AG04449 (cell line): ENCODE results near the gene C10orf67.
"Not testable (repeated sequence)": the region's sequence is repeated elsewhere in the genome, so short reads cannot be mapped to it uniquely, and the experiment has no call there.

Experiments
- CTCF ChIA-PET: fragments of 350-600 bp; formaldehyde crosslinking; extraction: SDS; loops from one replicate; lab custom pipeline; 2021; ENCODE audit warnings: antibody characterized with exemption; lab: Yijun Ruan, JAX
- POLR2A ChIA-PET: fragments of 400-600, 350-600 bp; formaldehyde crosslinking; extraction: SDS; loops from one replicate; lab custom pipeline; 2020; ENCODE audit warnings: antibody characterized with exemption, inconsistent platforms; lab: Yijun Ruan, JAX
- DNase-seq: peaks from one replicate; pipeline ENCODE4 v3.0.0-alpha.2; 2010; ENCODE audit warnings: low read depth, low spot score
- H3K4me3 ChIP-seq: 2 replicates; pipeline ENCODE4 v1.5.1; 2011; ENCODE audit warnings: low read depth, mild to moderate bottlenecking, control low read depth, low read length
- TF ChIP-seq, protein P1 (sequence below): IDR thresholded peaks from one replicate; pipeline ENCODE4 v1.5.1; 2011; ENCODE audit warnings: mild to moderate bottlenecking, moderate library complexity, low read length, control low read depth, inconsistent platforms; ENCODE audit not compliant: insufficient read depth; ENCODE audit errors: missing control alignments

The C10orf67 gene

DNA sequence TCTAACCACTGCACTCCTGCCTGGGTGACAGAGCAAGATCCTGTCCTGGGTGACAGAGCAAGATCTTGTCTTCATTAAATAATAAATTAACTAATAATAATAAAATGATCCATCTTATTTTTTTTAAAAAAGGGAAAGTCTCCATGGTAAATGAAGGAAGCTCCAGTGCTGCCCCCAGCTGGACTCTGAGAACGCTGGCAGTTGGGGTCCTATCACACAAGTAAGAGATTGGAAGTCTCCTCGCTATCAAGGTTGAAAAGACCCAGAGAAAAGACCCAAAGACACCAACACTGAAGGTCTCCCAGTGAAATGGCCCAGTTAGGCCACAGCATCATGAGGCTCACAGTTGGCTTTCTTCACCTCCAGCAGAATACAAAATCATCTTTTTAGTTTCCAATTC, 13.8 kb upstream of the C10orf67 start:
- ChIA-PET POLR2A (no interaction called here), CTCF (interaction anchor here (0.9 to 2.7 kb wide), 4 partner anchors 10 to 43 kb away, joined by 3 to 19 read pairs (median 6); no protein-coding TSS in a partner anchor)
- no peak overlapping the region for H3K4me3 ChIP-seq
- no peak for DNase-seq
- TF ChIP-seq, protein P1, sequence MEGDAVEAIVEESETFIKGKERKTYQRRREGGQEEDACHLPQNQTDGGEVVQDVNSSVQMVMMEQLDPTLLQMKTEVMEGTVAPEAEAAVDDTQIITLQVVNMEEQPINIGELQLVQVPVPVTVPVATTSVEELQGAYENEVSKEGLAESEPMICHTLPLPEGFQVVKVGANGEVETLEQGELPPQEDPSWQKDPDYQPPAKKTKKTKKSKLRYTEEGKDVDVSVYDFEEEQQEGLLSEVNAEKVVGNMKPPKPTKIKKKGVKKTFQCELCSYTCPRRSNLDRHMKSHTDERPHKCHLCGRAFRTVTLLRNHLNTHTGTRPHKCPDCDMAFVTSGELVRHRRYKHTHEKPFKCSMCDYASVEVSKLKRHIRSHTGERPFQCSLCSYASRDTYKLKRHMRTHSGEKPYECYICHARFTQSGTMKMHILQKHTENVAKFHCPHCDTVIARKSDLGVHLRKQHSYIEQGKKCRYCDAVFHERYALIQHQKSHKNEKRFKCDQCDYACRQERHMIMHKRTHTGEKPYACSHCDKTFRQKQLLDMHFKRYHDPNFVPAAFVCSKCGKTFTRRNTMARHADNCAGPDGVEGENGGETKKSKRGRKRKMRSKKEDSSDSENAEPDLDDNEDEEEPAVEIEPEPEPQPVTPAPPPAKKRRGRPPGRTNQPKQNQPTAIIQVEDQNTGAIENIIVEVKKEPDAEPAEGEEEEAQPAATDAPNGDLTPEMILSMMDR = peak; percentile 7

DNA sequence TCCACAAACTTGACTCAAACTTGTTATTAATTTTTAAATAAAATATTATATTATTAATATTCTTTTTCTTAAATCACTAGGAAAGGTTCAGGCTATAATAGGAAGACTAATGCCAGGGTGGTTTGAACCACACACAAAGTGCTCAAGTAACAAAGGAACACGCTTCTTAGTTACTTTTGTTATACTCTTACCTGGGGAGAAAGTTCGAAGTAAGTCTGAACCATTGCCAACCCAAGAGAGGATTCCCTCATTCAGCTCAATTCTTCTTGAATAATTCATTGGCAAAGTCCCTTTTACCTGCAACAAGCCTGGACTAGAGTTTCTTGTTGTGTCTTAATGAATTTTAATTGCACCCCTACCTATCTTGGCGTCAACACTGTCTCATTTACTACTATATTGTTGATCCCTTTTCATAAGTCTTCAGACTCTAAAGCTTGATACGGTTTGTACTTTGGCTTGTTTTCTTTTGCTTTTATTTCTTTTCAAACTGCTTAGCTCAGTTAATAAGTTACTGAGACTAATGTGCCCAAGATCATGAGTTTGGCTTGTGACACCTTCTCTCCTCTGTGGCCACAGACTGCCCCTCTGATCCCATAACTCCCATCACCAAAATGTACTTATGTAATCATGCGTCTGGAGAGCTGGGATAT, 10.2 kb upstream of the C10orf67 start:
- H3K4me3 ChIP-seq = no peak overlapping the region
- DNase-seq = no peak
- CTCF ChIA-PET = interaction anchor here (1.5 kb wide), 1 partner anchor 79 kb away, joined by 3 read pairs; no protein-coding TSS in a partner anchor
- POLR2A ChIA-PET = no interaction called here
- TF ChIP-seq, protein P1 = no peak

- ChIA-PET CTCF (no interaction called here), POLR2A (no interaction called here)
- DNase-seq = no peak
- H3K4me3 ChIP-seq = no peak overlapping the region
- TF ChIP-seq, protein P1 = no peak
Measured at GRCh38 chr10:23351926-23352519, 7.4 kb upstream of the C10orf67 start.

DNA sequence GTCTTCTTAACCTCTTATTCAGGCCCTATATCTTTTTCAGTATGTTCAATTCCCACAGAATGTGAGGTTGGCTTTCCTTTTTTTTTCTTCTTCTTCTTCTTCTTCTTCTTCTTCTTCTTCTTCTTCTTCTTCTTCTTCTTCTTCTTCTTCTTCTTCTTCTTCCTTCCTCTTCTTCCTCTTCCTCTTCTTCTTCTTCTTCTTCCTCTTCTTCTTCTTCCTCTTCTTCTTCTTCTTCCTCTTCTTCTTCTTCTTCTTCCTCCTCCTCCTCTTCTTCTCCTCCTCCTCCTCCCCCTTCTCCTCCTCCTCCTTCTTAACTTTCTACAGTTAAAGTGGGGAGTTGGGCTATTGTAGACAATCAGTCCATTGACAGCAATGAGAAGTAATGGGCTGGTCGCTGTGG, 6.1 kb upstream of the C10orf67 start:
- CTCF ChIA-PET, POLR2A ChIA-PET, H3K4me3 ChIP-seq, DNase-seq: not testable (repeated sequence)

GRCh38 chr10:23345861-23346260, 1.3 kb upstream of the C10orf67 start:
- peak; percentile 82 for DNase-seq
- TF ChIP-seq, protein P1 = no peak
- no peak overlapping the region for H3K4me3 ChIP-seq
- POLR2A ChIA-PET = no interaction called here
- CTCF ChIA-PET = interaction anchor here (1.0 to 2.0 kb wide), 4 partner anchors 12 to 52 kb away, joined by 3 to 6 read pairs (median 4); no protein-coding TSS in a partner anchor

DNA sequence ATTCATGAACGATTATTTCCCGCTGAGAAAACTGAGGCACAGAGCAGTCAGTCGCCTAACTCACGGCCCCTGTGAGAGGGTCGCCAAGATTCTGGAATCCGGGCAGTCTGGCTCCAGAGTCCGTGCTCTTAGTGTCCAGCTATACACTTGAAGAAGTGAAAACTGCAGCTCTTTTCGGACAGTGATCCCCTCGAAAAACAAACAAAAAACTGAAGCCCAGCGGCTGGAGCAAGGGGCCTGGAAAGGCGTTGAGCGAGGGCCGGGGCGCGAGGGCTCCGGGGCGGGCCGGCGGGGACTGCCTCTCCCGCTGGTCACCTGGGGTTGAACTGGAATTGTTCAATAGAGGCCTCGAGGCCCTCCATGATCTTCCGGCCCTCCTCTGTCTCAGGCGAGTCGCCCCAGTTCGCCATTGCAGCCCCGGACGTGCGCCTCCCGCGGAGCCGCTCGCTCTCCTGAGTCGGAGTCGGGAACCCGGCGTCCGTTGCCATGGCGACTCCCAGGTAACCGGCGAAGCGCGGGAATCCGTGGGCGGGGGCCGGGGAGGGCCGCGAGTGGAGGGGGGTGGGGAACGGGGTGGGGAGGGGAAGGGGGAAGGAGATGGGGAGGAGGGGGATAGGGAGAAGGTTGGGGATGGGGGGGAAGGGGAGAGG, 881 bp downstream of the C10orf67 start:
- TF ChIP-seq, protein P1 = no peak
- H3K4me3 ChIP-seq = peak overlapping the region; percentile 61
- ChIA-PET CTCF (interaction anchor here (0.9 kb wide), 1 partner anchor 29 kb away, joined by 3 read pairs; no protein-coding TSS in a partner anchor), POLR2A (no interaction called here)
- no peak for DNase-seq
